Astrocyte (in vitro differentiated cells and primary cell): ENCODE data around the gene SPATA16. TPM values are rescaled to one million over a fixed set of nuclear protein-coding genes. Genes with fewer than 3 reads are reported as not detected.

Experiments
- DNase-seq: peaks from one replicate; pipeline ENCODE4 v3.0.0-alpha.2; 2010; ENCODE audit warnings: low read depth
- FAIRE-seq: peaks from 2 replicates; lab custom pipeline; 2011; peaks lifted over from hg19 to GRCh38; lab: Jason Lieb, UNC
- H2AFZ ChIP-seq: 2 replicates; pipeline ENCODE4 v1.6.0; 2012; ENCODE audit warnings: low read depth, low read length, inconsistent platforms
- H3K27ac ChIP-seq: 2 replicates; pipeline ENCODE4 v1.5.1; 2011; ENCODE audit warnings: low read depth, low read length, inconsistent platforms
- H3K27me3 ChIP-seq: 2 replicates; pipeline ENCODE4 v1.6.0; 2011; ENCODE audit warnings: low read length, inconsistent platforms; ENCODE audit not compliant: insufficient read depth
- H3K36me3 ChIP-seq: 2 replicates; pipeline ENCODE4 v1.5.1; 2011; ENCODE audit warnings: low read length, inconsistent platforms; ENCODE audit not compliant: insufficient read depth
- H3K4me1 ChIP-seq: 2 replicates; pipeline ENCODE4 v1.5.1; 2011; ENCODE audit warnings: low read length, inconsistent platforms; ENCODE audit not compliant: insufficient read depth
- H3K4me2 ChIP-seq: 2 replicates; pipeline ENCODE4 v1.6.0; 2012; ENCODE audit warnings: low read length, inconsistent platforms
- H3K4me3 ChIP-seq: 2 replicates; pipeline ENCODE4 v1.5.1; 2011; ENCODE audit warnings: low read depth, mild to moderate bottlenecking, low read length, inconsistent platforms; ENCODE audit not compliant: insufficient read depth
- H3K79me2 ChIP-seq: 2 replicates; pipeline ENCODE4 v1.6.0; 2012; ENCODE audit warnings: mild to moderate bottlenecking, low read length, inconsistent platforms; ENCODE audit not compliant: insufficient read depth
- H3K9ac ChIP-seq: 2 replicates; pipeline ENCODE4 v1.6.0; 2012; ENCODE audit warnings: mild to moderate bottlenecking, low read length, inconsistent platforms
- H3K9me3 ChIP-seq: 2 replicates; pipeline ENCODE4 v1.5.1; 2012; ENCODE audit warnings: low read depth, mild to moderate bottlenecking, low read length, inconsistent platforms; ENCODE audit not compliant: insufficient read depth
- H4K20me1 ChIP-seq: 2 replicates; pipeline ENCODE4 v1.6.0; 2012; ENCODE audit warnings: low read length, inconsistent platforms; ENCODE audit not compliant: insufficient read depth
- H3K27ac Mint-ChIP-seq: one replicate; pipeline ENCODE4 v1.8.0; 2021; ENCODE audit warnings: mild to moderate bottlenecking, mixed read lengths; ENCODE audit not compliant: unreplicated experiment
- H3K27me3 Mint-ChIP-seq: one replicate; pipeline ENCODE4 v1.8.0; 2021; ENCODE audit warnings: low read depth, mixed read lengths; ENCODE audit not compliant: unreplicated experiment
- H3K36me3 Mint-ChIP-seq: one replicate; pipeline ENCODE4 v1.8.0; 2021; ENCODE audit warnings: low read depth, mixed read lengths; ENCODE audit not compliant: unreplicated experiment
- H3K4me1 Mint-ChIP-seq: one replicate; pipeline ENCODE4 v1.8.0; 2021; ENCODE audit warnings: low read depth, mixed read lengths; ENCODE audit not compliant: unreplicated experiment
- H3K4me3 Mint-ChIP-seq: one replicate; pipeline ENCODE4 v1.8.0; 2021; ENCODE audit warnings: mild to moderate bottlenecking, moderate library complexity, mixed read lengths; ENCODE audit not compliant: unreplicated experiment
- H3K9me3 Mint-ChIP-seq: one replicate; pipeline ENCODE4 v1.8.0; 2021; ENCODE audit warnings: mild to moderate bottlenecking, mixed read lengths; ENCODE audit not compliant: unreplicated experiment
- EZH2 ChIP-seq: IDR thresholded peaks from 2 replicates; pipeline ENCODE4 v1.6.1; 2012; ENCODE audit warnings: mild to moderate bottlenecking, low read length, inconsistent platforms; ENCODE audit not compliant: insufficient read depth
- total RNA-seq: library from RNA; stranded (reverse); gene quantifications from 2 replicates; pipeline ENCODE4 v1.2.1, GENCODE V29; 2021
- TF ChIP-seq, protein P1 (sequence below): IDR thresholded peaks from 2 replicates; pipeline ENCODE4 v1.5.1; 2011; ENCODE audit warnings: low read depth, mild to moderate bottlenecking, inconsistent platforms, low read length, moderate library complexity; ENCODE audit not compliant: insufficient read depth

Gene SPATA16
- total RNA-seq, 1 donor from 2014 or later, result not detected

DNA sequence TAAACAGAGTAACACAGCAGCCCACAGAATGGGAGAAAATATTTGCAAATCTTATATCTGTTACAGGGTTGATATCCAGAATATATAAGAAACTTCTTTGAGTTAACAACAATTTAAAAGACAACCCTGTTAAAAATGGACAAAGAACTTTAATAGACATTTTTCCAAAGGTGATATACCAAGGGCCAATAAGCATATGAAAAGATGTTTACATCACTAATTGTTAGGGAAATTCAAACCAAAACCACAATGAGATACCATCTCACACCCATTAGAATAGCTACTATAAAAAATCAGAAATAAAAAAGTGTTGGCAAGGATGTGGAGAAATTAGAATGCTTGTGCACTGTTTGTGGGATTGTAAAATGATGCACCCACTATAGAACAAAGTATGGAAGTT lies 110.8 kb downstream of the SPATA16 start:
- H3K4me3 ChIP-seq, result no peak overlapping the region
- H3K79me2 ChIP-seq, result no peaks in the 10 kb centered on the region
- H2AFZ ChIP-seq, result no peak overlapping the region
- DNase-seq (no peak), FAIRE-seq (no peak)
- no peak overlapping the region for H3K27ac ChIP-seq
- Mint-ChIP-seq H3K27ac (no peak overlapping the region), H3K36me3 (no peaks in the 10 kb centered on the region), H3K9me3 (no peaks in the 10 kb centered on the region), H3K4me3 (no peak overlapping the region), H3K4me1 (no peaks in the 10 kb centered on the region), H3K27me3 (no peaks in the 10 kb centered on the region)
- H3K4me2 ChIP-seq, result no peak overlapping the region
- H3K9ac ChIP-seq, result no peak overlapping the region
- no peaks in the 10 kb centered on the region for H3K4me1 ChIP-seq
- TF ChIP-seq, protein P1, sequence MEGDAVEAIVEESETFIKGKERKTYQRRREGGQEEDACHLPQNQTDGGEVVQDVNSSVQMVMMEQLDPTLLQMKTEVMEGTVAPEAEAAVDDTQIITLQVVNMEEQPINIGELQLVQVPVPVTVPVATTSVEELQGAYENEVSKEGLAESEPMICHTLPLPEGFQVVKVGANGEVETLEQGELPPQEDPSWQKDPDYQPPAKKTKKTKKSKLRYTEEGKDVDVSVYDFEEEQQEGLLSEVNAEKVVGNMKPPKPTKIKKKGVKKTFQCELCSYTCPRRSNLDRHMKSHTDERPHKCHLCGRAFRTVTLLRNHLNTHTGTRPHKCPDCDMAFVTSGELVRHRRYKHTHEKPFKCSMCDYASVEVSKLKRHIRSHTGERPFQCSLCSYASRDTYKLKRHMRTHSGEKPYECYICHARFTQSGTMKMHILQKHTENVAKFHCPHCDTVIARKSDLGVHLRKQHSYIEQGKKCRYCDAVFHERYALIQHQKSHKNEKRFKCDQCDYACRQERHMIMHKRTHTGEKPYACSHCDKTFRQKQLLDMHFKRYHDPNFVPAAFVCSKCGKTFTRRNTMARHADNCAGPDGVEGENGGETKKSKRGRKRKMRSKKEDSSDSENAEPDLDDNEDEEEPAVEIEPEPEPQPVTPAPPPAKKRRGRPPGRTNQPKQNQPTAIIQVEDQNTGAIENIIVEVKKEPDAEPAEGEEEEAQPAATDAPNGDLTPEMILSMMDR, result no peak
- TF ChIP-seq EZH2, result no peak
- no peaks in the 10 kb centered on the region for H4K20me1 ChIP-seq
- no peaks in the 10 kb centered on the region for H3K9me3 ChIP-seq
- H3K36me3 ChIP-seq, result no peaks in the 10 kb centered on the region
- H3K27me3 ChIP-seq, result no peaks in the 10 kb centered on the region

DNA sequence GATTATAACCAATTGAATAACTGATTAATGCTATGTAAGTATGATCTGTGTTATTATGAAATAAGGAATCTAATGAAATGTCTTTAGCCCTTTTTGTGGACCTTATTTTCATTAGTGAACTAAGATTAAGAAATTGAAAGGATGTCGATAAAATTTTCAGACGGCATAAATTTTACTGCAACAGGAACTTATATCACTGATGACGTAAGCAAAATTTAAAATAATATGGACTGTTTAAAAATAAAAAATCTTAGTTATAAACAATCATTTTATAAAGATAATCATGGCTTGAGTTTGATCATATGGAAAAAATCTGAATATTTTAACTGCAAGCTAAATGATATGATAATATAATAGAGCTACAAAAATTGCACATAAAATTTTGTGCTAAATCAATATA lies 112.7 kb downstream of the SPATA16 start:
- no peak for TF ChIP-seq EZH2
- TF ChIP-seq, protein P1, result no peak
- H3K9me3 Mint-ChIP-seq, result no peaks in the 10 kb centered on the region
- Histone ChIP-seq H3K4me2 (no peak overlapping the region), H3K4me1 (no peaks in the 10 kb centered on the region), H3K27ac (no peak overlapping the region), H3K36me3 (no peaks in the 10 kb centered on the region), H3K79me2 (no peaks in the 10 kb centered on the region), H2AFZ (no peak overlapping the region), H4K20me1 (no peaks in the 10 kb centered on the region), H3K27me3 (no peaks in the 10 kb centered on the region), H3K9me3 (no peaks in the 10 kb centered on the region), H3K9ac (no peak overlapping the region), H3K4me3 (no peak overlapping the region)
- FAIRE-seq, result no peak
- no peaks in the 10 kb centered on the region for H3K4me1 Mint-ChIP-seq
- no peak overlapping the region for H3K27ac Mint-ChIP-seq
- no peak overlapping the region for H3K4me3 Mint-ChIP-seq
- H3K36me3 Mint-ChIP-seq, result no peaks in the 10 kb centered on the region
- no peaks in the 10 kb centered on the region for H3K27me3 Mint-ChIP-seq
- no peak for DNase-seq

- H4K20me1 ChIP-seq, result no peaks in the 10 kb centered on the region
Measured at GRCh38 chr3:173027429-173027828, 113.6 kb downstream of the SPATA16 start.

More at GRCh38 chr3:173027429-173027828, 113.6 kb downstream of the SPATA16 start:
- H3K27ac Mint-ChIP-seq, result no peak overlapping the region
- H3K4me3 Mint-ChIP-seq, result no peak overlapping the region
- H3K9me3 ChIP-seq, result no peaks in the 10 kb centered on the region
- H3K4me1 Mint-ChIP-seq, result no peaks in the 10 kb centered on the region
- H3K4me3 ChIP-seq, result no peak overlapping the region
- FAIRE-seq (no peak), DNase-seq (no peak)
- no peaks in the 10 kb centered on the region for H3K27me3 ChIP-seq
- no peak overlapping the region for H3K27ac ChIP-seq
- no peak overlapping the region for H3K9ac ChIP-seq
- H3K36me3 Mint-ChIP-seq, result no peaks in the 10 kb centered on the region
- H3K79me2 ChIP-seq, result no peaks in the 10 kb centered on the region
- H3K4me1 ChIP-seq, result no peaks in the 10 kb centered on the region
- H3K4me2 ChIP-seq, result no peak overlapping the region
- H3K36me3 ChIP-seq, result no peaks in the 10 kb centered on the region
- no peak for TF ChIP-seq EZH2
- TF ChIP-seq, protein P1, result no peak
- no peaks in the 10 kb centered on the region for H3K27me3 Mint-ChIP-seq
- H3K9me3 Mint-ChIP-seq, result no peaks in the 10 kb centered on the region
- no peak overlapping the region for H2AFZ ChIP-seq
